Measurements from ENCODE around the gene TPRN.

Gene TPRN

DNA sequence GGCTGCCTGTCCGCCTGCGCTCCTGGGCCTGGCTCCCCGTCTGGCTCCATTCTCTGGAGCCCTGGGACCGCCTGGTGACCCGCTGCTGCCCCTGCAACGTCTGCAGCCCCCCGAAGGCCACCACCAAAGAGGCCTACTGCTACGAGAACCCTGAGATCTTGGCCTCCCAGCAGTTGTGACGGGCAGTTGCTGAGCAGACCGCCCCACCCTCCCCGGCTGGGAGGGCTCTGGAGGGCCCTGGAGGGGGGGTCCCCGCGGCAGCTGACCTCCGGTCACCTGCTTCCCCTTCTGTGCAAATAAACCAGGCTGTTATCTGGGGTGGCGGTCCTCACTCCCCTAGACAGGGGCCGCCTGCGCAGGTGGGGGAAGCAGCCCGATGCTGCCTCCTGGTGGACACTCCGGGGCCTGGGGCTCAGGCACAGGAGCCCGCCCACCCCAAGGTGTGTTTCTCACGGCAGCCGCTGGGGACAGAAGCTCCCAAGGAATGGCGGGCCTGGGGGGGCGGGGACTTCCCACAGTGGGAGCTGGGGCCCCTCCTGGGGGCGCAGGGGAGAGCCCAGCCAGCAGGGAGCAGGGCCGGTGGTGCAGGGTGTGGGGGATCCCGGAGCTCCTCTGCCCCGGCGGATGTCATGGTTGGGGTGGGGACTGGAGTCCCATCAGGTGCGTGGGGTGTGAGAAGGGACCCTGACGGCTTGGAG, 35.8 kb upstream of the TPRN start:
- DNase-seq, result peak; percentile 62 to 86

DNA sequence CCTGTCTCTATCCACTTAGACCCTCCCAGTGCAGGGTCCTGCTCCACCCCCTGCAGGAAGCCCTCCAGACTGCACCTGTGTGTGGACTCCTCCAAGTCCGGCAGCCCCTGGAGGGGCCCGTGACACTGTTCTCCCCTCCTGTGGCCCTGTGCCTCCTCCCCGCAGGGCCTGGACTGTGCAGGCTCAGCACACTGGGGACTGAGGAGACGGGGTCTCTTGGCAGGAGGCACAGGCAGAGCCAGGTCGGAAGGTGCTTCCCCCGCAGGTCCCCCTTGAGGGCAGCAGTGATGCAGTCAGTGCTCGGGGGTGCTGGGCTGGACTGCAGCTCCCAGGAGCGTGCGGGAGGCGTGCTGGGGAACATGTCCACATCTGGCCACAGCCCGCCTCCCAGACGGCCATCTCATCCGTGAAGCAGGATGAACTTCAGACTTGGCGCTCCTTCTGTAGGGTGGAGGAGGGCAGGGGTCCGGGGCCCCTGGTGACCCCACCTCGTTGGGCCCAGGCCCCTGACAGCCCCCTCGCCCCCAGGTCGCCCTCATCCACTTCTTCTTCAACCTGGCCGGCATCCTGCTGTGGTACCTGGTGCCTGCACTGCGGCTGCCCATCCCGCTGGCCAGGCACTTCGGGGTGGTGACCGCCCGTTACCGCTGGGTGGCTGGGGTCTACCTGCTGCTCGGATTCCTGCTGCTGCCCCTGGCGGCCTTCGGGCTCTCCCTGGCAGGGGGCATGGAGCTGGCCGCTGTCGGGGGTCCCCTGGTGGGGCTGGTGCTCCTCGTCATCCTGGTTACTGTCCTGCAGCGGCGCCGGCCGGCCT, 35.1 kb upstream of the TPRN start:
- DNase-seq, result no peak

DNA sequence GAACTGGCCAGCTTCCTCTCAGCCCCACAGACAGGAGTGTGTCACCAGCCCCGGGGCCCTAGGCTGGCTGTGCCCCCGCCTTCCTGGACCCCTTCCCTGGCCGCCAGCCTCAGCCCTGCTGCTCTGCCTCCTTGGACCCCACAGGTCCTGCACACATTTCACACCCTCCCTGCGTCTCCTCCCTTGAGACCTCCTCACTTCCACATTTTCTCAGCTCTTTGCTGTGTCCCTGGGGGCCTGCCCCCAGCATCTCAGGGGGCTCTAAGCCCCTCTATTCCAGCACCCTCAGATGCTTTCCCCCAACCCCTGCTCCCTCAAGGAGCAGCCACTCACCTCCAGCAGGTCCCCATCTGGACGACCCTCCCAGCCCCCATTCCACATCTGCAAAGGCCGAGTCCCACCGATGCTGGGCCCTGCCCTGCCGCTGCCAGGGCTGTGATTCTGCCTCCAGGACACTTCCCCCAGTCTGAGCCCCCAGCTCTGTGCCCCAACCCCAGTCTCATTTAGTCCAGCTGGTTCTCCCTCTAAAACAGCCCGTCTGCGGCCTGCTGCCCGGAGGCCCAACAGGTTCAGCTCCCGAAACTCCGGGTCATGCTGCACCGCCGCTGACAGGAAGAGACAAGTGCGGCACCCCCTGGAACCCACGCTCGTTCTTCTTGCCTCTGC, 34.4 kb upstream of the TPRN start:
- no peak for DNase-seq

DNA sequence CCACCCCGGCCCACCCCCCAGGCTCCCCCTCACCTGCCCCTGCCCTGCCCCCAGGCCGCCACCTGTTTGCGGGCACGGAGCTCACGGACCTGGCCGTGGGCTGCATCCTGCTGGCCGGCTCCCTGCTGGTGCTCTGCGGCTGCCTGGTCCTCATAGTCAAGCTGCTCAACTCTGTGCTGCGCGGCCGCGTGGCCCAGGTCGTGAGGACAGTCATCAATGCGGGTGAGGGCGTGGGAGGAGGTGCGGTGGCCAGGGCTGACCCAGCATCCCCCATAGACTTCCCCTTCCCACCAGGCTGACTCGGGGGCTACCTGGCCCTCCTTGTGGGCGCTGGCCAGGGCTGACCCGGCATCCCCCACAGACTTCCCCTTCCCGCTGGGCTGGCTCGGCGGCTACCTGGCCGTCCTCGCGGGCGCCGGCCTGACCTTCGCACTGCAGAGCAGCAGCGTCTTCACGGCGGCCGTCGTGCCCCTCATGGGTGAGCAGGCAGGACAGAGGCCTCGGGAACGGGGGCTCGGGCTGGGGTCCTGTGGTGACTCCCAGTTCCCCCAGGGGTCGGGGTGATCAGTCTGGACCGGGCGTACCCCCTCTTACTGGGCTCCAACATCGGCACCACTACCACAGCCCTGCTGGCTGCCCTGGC, 33.6 kb upstream of the TPRN start:
- no peak for DNase-seq

DNA sequence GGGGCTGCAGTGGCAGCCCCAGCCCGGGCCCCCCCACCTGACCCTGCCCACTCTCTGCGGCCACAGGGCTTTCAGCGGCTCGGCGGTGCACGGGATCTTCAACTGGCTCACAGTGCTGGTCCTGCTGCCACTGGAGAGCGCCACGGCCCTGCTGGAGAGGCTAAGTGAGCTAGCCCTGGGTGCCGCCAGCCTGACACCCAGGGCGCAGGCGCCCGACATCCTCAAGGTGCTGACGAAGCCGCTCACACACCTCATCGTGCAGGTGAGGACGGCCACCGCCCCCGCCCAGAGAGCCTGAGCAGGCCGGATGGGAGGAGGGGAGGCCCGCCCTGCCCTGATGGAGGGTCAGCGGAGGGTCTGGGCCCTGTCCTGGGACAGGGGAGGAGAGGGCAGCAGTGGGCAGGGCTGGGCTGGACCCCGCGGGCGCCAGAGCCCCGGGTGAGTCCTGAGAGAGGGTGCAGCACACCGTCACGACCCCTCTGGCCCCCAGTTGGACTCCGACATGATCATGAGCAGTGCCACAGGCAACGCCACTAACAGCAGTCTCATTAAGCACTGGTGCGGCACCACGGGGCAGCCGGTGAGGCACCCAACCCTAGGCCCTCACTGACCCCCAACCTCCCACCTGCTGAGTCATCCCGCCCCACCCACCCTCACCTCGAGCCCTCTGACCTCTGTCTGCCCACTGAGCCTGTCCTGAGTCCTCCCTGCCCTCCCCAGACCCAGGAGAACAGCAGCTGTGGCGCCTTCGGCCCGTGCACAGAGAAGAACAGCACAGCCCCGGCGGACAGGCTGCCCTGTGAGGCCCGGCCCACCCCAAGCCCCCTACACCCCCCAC, 32.8 kb upstream of the TPRN start:
- no peak for DNase-seq

DNA sequence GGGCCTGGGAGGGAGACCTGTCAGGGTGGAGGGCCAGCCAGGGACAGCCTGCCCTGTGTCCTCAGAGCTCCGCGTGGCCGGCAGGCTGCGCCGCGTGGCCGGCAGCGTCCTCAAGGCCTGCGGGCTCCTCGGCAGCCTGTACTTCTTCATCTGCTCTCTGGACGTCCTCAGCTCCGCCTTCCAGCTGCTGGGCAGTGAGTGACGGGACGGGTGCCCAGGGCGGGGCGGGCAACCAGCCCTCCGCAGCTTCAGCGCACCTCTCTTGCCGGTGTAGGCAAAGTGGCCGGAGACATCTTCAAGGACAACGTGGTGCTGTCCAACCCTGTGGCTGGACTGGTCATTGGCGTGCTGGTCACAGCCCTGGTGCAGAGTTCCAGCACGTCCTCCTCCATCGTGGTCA, 32.0 kb upstream of the TPRN start:
- DNase-seq, result no peak

DNA sequence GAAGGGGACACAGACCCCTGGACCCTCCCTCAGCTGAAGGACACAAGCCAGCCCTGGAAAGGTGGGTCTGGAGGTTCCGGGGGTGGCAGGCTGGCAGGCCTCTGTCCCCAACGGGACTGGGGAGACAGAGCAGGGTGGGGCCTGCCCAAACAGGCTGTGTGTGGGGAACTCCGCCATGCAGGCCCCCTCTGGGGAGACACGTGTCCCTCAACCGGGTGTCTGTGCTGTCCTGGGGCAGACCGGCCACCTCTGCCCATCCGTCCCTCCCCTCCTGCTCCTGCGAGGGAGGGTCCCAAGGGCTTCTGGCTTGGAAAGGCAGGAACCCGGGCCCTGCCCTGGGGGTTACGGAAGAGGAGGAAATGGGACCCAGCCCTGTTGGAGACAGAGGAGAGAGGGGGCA, 31.6 kb upstream of the TPRN start:
- DNase-seq, result no peak

DNA sequence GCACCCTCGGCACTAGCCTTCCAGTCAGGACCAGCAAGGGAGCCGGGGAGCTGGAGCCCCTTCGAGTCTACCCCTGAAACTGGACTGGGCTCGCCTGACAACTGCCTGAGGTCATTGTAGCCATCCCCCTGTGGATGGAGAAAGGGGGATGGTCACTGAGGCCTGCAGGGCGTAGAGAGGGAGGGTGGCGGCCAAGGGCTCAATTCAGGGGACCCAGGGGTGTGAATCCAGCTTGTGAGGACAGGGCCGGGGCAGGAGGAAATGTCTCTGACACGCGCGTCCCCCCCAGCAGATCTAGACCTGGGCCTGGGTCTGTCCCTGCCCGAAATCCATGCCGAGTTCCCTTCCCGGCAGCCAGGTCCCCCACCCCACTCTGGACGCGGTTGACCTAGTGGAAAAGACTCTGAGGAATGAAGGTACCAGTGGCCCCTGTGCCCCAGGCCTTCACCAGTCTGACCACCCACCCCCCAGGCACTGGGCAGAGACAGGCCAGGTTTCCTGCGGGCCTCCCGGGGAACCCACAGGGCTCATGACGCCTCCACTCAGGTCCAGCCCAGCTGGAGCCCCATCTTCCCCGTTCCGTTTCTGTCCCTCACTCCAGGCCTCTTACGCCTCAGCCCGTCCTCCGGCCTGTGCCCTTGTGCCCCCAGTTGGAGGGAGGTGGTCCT, 31.0 kb upstream of the TPRN start:
- no peak for DNase-seq

DNA sequence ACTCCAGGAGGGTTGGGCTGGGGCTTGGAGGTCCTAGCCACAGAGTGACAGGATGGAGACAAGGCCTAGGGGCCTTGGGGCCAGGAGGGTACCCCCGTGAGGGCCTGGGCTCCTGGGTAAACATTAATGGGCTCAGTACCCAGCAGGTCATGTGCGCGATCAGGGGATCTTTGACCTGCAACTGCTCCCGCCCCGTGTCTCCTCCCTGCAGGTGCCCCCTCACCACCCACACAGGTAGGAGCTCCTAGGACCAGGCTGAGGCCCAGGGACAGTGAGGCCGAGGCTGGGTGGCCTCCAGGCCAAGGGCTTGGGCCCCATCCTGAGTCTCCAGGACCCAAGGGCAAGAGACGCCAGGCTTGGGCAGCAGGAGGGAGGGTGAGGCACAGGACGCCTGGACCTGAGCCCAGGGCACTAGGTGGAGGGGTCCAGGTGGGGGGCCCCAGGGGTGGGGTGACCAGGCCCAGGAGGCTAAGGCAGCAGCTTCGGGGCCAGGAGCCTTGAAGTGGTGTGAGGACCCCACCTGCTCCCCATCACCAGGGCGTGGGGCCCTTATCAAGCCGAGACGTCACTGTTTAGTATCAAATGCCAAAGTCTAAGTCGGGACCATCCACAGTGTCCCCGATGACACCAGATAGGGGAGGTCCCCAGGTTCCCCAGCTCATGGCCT, 30.3 kb upstream of the TPRN start, which contains the start of gene SLC34A3:
Gene SLC34A3, plus strand, starts transcription at position 197 of the 667 bp plus-strand sequence. CDS start 802 bp downstream, outside the sequence.
- no peak for DNase-seq

DNA sequence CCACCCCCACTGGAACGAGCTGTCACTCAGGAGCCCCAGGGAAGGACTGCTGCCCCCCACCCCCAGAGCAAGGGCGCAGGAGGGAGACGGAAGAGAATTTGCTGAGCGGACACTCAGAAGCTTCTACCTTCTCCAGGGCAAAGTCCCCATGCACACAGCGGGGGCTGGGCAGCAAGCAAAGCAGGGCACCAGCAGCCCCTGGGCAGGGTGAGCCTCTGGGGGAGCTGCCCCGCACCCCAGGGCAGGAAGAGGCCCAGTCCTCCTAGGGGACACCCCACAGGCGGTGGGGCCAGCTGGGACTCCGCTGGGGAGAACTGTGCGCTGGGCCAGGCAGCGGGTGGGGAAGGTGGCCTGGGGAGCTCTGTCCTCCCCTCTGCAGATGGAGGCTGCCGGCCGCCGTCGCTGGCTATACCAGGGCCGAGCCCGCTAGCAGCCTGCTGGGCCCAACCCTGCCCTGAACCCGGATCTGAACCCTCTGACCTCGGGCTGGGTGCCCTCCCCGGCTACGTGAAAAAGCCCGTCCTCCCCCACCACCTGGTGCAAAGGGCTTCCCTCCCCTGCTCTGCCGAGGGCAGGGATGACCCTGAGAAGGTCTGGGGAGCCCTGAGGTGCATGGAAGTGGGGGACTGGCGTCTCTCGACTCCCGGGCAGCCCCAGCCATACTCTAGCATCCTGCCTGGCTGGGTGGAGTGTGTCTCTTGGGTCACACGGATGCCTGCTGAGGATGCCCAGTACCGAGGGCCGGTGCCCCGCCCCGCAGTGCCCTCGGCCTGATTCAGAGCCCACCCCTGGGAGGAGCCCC, 29.6 kb upstream of the TPRN start:
- DNase-seq, result no peak

DNA sequence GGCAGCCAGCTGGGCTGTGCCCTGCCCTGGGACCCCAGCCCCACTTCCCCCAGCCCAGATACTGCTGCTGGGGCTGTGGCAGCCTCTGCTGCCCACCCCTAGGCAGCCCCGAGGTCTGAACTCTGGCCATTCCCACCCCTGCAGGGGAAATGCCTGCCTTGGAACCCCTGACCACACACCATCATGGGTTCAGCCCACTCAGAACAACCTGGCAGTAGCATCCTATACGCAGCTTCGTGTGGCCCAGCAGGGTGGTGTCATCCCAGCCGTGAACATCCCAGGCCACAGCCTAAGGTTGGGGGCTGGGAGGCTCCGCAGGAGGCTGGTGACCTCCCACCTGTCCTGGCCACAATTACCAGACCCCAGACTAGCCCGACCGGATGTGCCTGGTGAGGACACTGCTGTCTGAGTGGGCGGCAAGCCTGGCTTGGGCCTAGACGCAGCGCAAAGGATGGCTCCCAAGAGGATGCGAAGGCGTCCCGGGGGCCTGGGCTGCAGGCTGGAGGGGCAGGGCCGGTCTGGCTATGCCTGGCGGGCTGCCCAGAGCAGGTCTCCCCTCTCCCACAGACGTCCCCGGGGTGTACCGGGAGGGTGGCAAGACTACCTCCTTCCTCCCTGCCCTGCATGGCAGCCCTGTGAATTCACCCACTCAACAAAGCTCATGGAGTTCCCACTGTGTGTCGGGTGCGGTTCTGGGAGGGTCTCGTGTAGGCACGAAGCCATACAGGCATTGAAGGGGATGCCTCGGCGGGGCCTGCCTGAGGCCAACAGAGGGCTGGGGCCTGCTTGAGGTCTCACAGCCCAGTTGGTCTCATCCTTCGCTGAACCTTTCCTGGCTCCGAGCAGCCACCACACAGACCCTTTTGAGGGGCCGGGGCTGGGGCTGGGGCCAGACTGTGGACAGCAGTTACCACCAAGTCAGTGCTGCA, 28.7 kb upstream of the TPRN start:
- DNase-seq, result no peak

DNA sequence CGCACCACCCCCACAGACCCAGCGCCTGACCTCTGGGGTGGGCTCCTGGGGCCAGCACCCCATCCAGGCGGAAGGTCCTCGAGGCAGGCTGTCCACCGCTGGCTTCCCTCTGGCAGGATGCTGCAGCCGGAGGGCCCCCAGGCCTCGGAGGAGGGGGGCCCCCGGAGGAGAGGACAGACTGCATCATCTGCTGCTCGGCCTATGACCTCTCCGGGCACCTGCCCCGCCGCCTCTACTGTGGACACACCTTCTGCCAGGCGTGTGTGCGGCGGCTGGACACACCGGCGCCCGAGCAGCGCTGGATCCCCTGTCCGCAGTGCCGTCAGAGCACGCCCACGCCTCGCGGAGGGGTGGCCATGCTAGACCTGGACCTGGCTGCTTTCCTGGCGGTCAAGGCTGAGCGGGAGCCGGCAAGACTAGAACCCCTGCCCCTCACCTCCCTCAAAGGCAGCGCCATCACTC, 28.0 kb upstream of the TPRN start:
- DNase-seq, result no peak

DNA sequence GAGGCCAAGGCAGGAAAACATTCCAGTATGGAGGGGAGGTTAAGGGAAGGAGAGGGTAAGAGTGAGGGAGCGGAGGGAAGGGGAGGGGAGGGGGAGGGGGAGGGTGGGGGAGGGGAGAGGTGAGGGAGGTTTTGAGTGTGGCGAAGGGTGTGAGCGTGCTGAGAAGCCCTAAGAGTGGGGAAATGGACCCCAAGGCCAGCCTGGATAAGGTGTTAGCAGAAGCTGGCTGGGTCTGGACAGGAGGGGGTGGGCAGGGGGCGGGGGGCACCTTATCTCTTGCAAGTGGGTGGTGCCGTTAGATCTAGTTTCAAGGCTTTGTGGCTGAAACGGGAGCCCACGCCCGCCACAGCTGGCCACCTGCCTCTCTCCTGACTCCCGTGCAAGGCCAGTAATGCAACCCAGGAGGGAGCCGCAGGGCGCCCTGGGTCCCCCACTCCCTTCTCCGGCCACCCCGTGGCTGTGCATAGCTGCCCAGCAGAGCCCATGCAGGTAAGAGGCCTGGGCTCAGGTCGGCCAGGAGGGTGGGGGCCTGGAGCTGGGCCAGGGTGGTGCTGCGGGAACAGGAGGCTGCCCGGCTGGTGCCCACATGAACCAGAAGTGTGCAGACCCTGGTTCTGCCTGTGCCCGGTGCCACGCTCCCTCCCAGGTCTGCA, 27.4 kb upstream of the TPRN start:
- DNase-seq, result no peak

DNA sequence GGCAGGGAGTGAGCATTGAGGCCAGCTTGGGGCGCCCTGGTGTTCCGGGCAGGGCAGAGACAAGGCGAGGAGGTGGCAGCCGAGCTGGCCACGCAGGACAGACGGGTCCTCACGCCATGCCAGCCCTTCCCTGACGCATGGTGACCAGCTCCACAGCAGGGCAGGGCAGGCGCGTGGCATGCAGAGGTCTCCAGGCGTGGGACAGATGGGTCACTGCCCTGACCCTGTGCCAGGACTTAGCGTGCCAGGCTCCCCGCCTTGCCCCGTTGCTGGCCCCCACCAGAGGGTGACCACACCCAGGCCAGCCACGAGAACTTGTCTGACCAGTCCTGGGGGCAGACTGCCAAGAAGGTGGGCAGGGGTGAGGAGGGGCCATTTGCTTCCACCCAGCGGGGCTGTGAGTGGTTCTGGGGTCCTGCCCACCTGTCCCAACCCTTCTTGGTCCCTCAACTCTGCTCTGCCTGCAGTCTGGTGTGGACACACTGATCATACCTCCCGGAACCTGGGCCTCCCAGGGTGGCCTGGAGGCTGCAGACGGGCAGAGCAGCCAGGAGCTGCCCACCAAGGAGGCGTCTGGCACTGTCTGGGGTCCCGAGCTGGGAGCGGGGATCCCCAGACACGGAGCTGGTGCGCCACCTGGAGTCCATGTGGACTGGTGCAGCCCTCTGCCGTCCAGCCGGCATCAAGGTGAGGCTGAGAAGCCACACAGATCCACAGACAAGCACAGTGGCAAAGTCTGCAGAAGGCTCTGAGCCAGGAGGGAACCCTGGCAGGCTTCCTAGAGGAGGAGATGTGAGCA, 26.7 kb upstream of the TPRN start, which contains the start of gene RNF224:
Gene RNF224, plus strand, starts transcription at position 449 of the 799 bp plus-strand sequence. CDS start 834 bp downstream, outside the sequence.
- DNase-seq, result peak; percentile 29 to 79

DNA sequence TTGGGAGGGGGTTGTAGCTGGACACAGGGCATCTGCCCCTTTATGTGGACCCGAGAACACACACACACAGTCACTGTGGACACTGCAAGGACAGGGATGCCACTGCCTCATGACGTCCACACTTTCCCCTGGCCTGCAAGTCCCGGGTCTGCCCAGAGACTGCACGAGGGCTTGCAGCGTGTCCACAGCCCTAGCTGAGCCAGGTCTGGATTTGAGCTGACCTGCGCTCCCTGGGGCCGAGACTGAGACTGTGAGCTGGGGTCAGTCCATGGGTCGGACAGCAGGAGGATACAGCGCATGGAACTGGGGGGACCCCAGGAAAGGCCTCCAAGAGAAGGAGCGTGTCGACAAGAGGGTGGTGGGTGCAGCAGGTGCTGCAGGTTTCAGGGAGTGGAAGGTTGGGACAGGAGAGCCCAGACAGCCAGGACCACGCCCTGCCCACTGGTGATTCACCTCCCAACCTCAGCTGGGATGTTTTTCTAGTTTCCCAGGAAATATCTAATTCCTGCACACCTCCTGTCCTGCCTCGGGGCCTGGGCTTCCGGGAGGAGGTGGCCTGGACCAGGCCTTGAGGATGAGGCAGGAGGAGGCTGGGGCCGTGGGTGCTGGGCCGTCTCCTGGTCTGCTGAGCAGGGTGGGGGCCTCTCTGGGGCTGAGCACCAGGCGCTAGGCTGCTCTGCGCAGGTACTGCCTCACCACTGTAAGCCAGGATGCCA, 26.0 kb upstream of the TPRN start:
- no peak for DNase-seq

DNA sequence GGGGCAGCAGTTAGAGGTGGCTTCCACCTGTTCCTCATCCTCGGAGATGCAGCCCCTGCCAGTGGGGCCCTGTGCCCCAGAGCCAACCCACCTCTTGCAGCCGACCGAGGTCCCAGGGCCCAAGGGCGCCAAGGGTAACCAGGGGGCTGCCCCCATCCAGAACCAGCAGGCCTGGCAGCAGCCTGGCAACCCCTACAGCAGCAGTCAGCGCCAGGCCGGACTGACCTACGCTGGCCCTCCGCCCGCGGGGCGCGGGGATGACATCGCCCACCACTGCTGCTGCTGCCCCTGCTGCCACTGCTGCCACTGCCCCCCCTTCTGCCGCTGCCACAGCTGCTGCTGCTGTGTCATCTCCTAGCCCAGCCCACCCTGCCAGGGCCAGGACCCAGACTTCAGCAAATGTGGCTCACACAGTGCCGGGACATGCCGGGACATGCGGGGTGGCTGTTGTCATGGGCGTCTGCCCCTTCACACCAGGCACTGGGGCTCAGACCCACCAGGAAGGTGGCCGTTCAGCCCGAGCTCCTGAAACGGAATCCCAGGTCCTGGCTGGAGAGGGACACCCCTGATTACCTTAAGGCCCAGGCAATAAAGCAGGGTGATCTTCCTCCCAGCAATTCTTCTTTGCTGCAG, 25.3 kb upstream of the TPRN start:
- DNase-seq, result no peak

Measured in inflammatory macrophage treated with lipopolysaccharide for 1 hour (primary cell).